AG09309 (cell line): Measurements from ENCODE around the gene MED16.
"Not testable (repeated sequence)": the region's sequence is repeated elsewhere in the genome, so short reads cannot be mapped to it uniquely, and the experiment has no call there.

Experiments used
- DNase-seq: peaks from one replicate; pipeline ENCODE4 v3.0.0-alpha.2; 2010; ENCODE audit warnings: low read depth
- H3K4me3 ChIP-seq: 2 replicates; pipeline ENCODE4 v1.5.1; 2011; ENCODE audit warnings: mild to moderate bottlenecking, low read depth, low read length, moderate library complexity; ENCODE audit not compliant: control insufficient read depth
- CTCF ChIP-seq: IDR thresholded peaks from 2 replicates; pipeline ENCODE4 v1.5.1; 2011; ENCODE audit warnings: mild to moderate bottlenecking, low read depth, low read length, inconsistent platforms; ENCODE audit not compliant: insufficient read depth, control insufficient read depth; ENCODE audit errors: missing control alignments

The MED16 gene

GRCh38 chr19:896999-897398, 4.0 kb upstream of the MED16 start:
- no peak for DNase-seq
- H3K4me3 ChIP-seq, result no peak overlapping the region
- no peak for TF ChIP-seq CTCF

GRCh38 chr19:896434-896833, 3.4 kb upstream of the MED16 start:
- TF ChIP-seq CTCF, result no peak
- no peak overlapping the region for H3K4me3 ChIP-seq

GRCh38 chr19:892243-892893, 619 bp downstream of the MED16 start:
- no peak for TF ChIP-seq CTCF
- H3K4me3 ChIP-seq, result peak overlapping the region; percentile 93
- DNase-seq, result no peak

More at GRCh38 chr19:896434-896833, 3.4 kb upstream of the MED16 start:
- DNase-seq, result no peak

GRCh38 chr19:891421-892200, 1.4 kb downstream of the MED16 start:
- DNase-seq, result not testable (repeated sequence)
- peak overlapping the region; percentile 93 for H3K4me3 ChIP-seq

GRCh38 chr19:890831-891230, 2.2 kb downstream of the MED16 start:
- DNase-seq, result no peak
- H3K4me3 ChIP-seq, result no peak overlapping the region
- no peak for TF ChIP-seq CTCF

GRCh38 chr19:889662-890295, 3.2 kb downstream of the MED16 start:
- DNase-seq, result no peak
- H3K4me3 ChIP-seq, result no peak overlapping the region
- TF ChIP-seq CTCF, result no peak
